D341Med (cell line): ENCODE results near the gene OTOP3.

Experiments
- DNase-seq: peaks from one replicate; pipeline ENCODE4 v3.0.0; 2012; ENCODE audit warnings: low spot score

The OTOP3 gene

GRCh38 chr17:74941128-74941725, 5.5 kb downstream of the OTOP3 start:
- no peak for DNase-seq

GRCh38 chr17:74943808-74944522, 8.3 kb downstream of the OTOP3 start:
- no peak for DNase-seq

GRCh38 chr17:74945543-74945942, 9.8 kb downstream of the OTOP3 start:
- DNase-seq: no peak

GRCh38 chr17:74946641-74947040, 10.9 kb downstream of the OTOP3 start:
- no peak for DNase-seq

- no peak for DNase-seq
Observed at GRCh38 chr17:74947041-74947754, 11.5 kb downstream of the OTOP3 start.

GRCh38 chr17:74949455-74950115, 13.9 kb downstream of the OTOP3 start:
- no peak for DNase-seq

GRCh38 chr17:74950207-74950606, 14.5 kb downstream of the OTOP3 start:
- DNase-seq: no peak

- DNase-seq: no peak
Observed at GRCh38 chr17:74951065-74951464, 15.4 kb downstream of the OTOP3 start.

GRCh38 chr17:74951680-74952421, 16.2 kb downstream of the OTOP3 start:
- DNase-seq: no peak

- no peak for DNase-seq
Observed at GRCh38 chr17:74952431-74953133, 16.9 kb downstream of the OTOP3 start.

GRCh38 chr17:74953134-74953687, 17.5 kb downstream of the OTOP3 start:
- DNase-seq: no peak

GRCh38 chr17:74954115-74954514, 18.4 kb downstream of the OTOP3 start:
- no peak for DNase-seq

GRCh38 chr17:74954665-74955421, 19.1 kb downstream of the OTOP3 start:
- DNase-seq: no peak

GRCh38 chr17:74956093-74956492, 20.4 kb downstream of the OTOP3 start:
- no peak for DNase-seq

- DNase-seq: peak; percentile 93
Observed at GRCh38 chr17:74957935-74958740, 22.4 kb downstream of the OTOP3 start.

- no peak for DNase-seq
Observed at GRCh38 chr17:74959826-74960515, 24.3 kb downstream of the OTOP3 start.

GRCh38 chr17:74960570-74961342, 25.1 kb downstream of the OTOP3 start:
- peak; percentile 93 for DNase-seq
